Smooth muscle cell (in vitro differentiated cells): ENCODE data around the gene CD200R1. TPM values are rescaled to one million over a fixed set of nuclear protein-coding genes. Genes with fewer than 3 reads are reported as not detected.

Source experiments
- DNase-seq: peaks from one replicate; lab custom pipeline; 2025; ENCODE audit not compliant: unreplicated experiment; lab: John Stamatoyannopoulos, UW
- H2AFZ ChIP-seq: fragments of 200-600 bp; sonication (generic); 2 replicates; pipeline ENCODE4 v1.6.0; 2016; ENCODE audit warnings: antibody characterized with exemption, low read depth, mild to moderate bottlenecking
- H3F3A ChIP-seq: fragments of 200-600 bp; sonication (generic); 2 replicates; pipeline ENCODE4 v1.6.0; 2017; ENCODE audit warnings: antibody characterized with exemption, low read depth
- H3K27ac ChIP-seq: fragments of 200-600 bp; sonication (generic); 2 replicates; pipeline ENCODE4 v1.5.1; 2016; ENCODE audit warnings: low read depth, mild to moderate bottlenecking
- H3K27me3 ChIP-seq: fragments of 200-600 bp; sonication (generic); 2 replicates; pipeline ENCODE4 v1.6.1; 2016; ENCODE audit warnings: low read depth, mild to moderate bottlenecking
- H3K36me3 ChIP-seq: fragments of 200-600 bp; sonication (generic); 2 replicates; pipeline ENCODE4 v1.5.1; 2016; ENCODE audit warnings: low read depth
- H3K4me1 ChIP-seq: fragments of 200-600 bp; sonication (generic); 2 replicates; pipeline ENCODE4 v1.5.1; 2016; ENCODE audit warnings: low read depth
- H3K4me2 ChIP-seq: fragments of 200-600 bp; sonication (generic); 2 replicates; pipeline ENCODE4 v1.6.0; 2016; ENCODE audit warnings: mild to moderate bottlenecking
- H3K4me3 ChIP-seq: fragments of 200-600 bp; sonication (generic); 2 replicates; pipeline ENCODE4 v1.5.1; 2016; ENCODE audit warnings: mild to moderate bottlenecking
- H3K79me2 ChIP-seq: fragments of 200-600 bp; sonication (generic); 2 replicates; pipeline ENCODE4 v1.6.0; 2016; ENCODE audit warnings: low read depth, mild to moderate bottlenecking
- H3K9ac ChIP-seq: fragments of 200-600 bp; sonication (generic); 2 replicates; pipeline ENCODE4 v1.6.0; 2016; ENCODE audit warnings: low read depth
- H3K9me3 ChIP-seq: fragments of 200-600 bp; sonication (generic); replicated peaks from 2 replicates; pipeline ENCODE4 v1.5.1; 2016; ENCODE audit warnings: low read depth
- H4K20me1 ChIP-seq: fragments of 200-600 bp; sonication (generic); 2 replicates; pipeline ENCODE4 v1.6.0; 2016; ENCODE audit warnings: low read depth
- CTCF ChIP-seq: fragments of 200-600 bp; sonication (generic); IDR thresholded peaks from 2 replicates; pipeline ENCODE4 v1.5.1; 2017; ENCODE audit warnings: borderline replicate concordance, mild to moderate bottlenecking, antibody characterized with exemption; ENCODE audit not compliant: insufficient read depth, poor library complexity, severe bottlenecking
- WGBS: methylation state at CpG from one replicate; pipeline ENCODE4 v1.1.7; 2016; ENCODE audit warnings: low lambda C conversion rate; 5-methylcytosine and 5-hydroxymethylcytosine counted together
- polyA plus RNA-seq: library from polyadenylated mRNA; unstranded; fragments of >200 nt; fragmentation: Nextera tagmentation; extraction: Ambion mirVana; gene quantifications from 2 replicates; pipeline ENCODE4 v1.2.1, GENCODE V29; 2016
- total RNA-seq: library from RNA; depleted of rRNA; stranded (reverse); fragments of >200 nt; gene quantifications from 2 replicates; pipeline ENCODE4 v1.2.3, GENCODE V29; 2014

The CD200R1 gene
- total RNA-seq (1.1 TPM in 1 of 2 replicates, not detected in the other), polyA plus RNA-seq (not detected in 2 replicates)

DNA sequence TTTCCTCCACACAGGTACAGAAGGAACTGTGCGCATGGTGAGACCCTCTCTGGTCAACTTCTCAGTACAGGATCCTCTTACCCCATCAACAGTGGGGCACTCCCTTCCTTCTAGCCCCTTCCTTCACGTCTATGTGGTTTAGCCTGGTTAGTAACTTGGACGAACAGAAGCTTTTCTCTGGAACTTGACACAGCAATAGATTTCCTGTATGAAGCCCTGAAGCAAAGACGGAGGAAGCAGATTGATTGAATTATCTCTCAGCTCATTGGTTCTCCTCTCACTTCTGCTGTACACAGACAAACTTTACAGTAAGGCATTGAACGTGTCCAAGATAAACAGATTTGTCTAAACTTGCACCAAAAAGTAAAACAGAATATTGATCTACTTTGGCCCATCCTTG lies at the start of gene CD200R1:
Gene CD200R1, minus strand, starts transcription at position 210 of the 400 bp plus-strand sequence. CDS start 246 bp downstream, outside the sequence.
- no peaks in the 10 kb centered on the region for H3K9me3 ChIP-seq
- WGBS = 79% methylated on average over 5 of the region's 5 CpGs
- TF ChIP-seq CTCF = no peak

DNA sequence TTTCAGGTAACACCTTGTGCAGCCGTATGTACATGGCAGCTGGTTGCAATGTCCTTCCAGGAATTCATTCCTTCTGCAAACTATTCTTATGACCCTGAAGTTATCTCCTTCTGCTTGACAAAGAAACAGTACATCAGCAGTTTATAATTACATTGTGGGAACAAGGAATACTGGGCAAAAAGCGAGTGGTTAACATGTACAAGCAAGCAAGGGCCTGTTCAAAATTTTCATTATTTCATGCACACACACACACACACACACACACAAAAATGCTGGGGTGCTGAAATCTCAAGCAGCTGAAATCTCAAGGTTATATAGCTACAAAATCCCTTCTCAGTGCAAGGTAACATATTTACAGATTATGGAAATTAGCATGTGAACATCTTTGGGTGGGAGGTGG lies 46.6 kb upstream of the CD200R1 start:
- no peaks in the 10 kb centered on the region for H3K36me3 ChIP-seq
- peaks cover 8% of the 10 kb centered on the region for H3K4me1 ChIP-seq
- H3K9ac ChIP-seq = no peak overlapping the region
- no peaks in the 10 kb centered on the region for H4K20me1 ChIP-seq
- DNase-seq = no peak
- no peak for TF ChIP-seq CTCF
- no peaks in the 10 kb centered on the region for H3F3A ChIP-seq
- H3K79me2 ChIP-seq = peaks cover 26% of the 10 kb centered on the region
- no peak overlapping the region for H2AFZ ChIP-seq
- H3K4me2 ChIP-seq = no peak overlapping the region
- no peaks in the 10 kb centered on the region for H3K9me3 ChIP-seq
- H3K27ac ChIP-seq = no peak overlapping the region
- no peaks in the 10 kb centered on the region for H3K27me3 ChIP-seq
- H3K4me3 ChIP-seq = no peak overlapping the region
- 80% methylated on average over 2 of the region's 2 CpGs for WGBS

More for the DNA sequence above, at the start of gene CD200R1:
- DNase-seq = no peak
- Histone ChIP-seq H2AFZ (peak within 1 kb of the TSS; percentile 69), H3K27me3 (peaks cover 15% of the 10 kb centered on the region), H3K4me1 (no peaks in the 10 kb centered on the region), H3F3A (no peaks in the 10 kb centered on the region), H3K36me3 (no peaks in the 10 kb centered on the region), H3K4me3 (no peak within 1 kb of the TSS), H3K9ac (no peak within 1 kb of the TSS), H4K20me1 (no peaks in the 10 kb centered on the region), H3K4me2 (no peak within 1 kb of the TSS), H3K27ac (no peak within 1 kb of the TSS), H3K79me2 (no peaks in the 10 kb centered on the region)

DNA sequence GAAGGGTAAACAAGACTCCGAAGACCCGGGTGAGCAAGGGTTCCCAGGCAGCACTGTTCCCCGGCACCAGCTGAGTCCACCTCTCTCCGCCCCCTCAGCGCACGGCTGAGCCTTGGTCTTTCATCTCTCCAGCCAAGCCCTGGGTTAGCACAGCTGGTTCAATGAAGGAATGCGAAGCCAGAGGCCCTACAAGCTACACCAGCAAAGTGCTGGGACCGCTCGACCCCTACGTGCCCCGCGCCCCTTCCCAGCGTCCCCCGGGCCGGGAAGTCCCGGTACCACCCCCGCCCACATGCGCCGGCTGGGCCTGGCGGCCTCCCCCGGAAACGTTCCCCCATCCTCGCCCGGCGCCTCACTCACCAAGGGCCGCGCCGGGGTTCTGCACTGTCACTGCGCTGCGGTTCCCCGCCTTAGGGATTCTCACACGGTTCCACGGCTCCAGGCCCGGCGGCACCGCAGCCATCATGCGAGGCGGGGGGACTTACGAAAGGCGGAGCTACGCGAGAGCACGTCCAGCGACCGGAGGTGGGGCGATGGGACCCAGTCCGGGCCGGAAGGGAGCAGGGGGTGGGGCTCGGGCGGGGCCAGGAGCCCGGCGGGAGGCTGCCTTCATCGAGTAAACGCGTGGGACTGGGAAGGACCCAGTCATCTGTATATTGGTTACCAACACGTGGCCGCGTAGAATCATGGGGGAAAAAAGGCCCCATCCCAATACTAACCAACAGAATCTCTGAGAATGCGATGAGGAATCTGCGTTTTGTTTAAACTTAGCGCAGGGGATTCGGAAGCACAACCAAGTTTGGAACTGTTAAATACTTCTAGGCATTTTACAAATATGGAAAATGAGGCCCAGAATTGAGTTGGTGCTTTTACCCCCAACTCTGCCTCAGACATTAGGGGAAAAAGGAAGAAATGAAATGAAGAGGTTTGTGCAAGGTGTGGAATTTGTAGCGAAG lies 44.6 kb upstream of the CD200R1 start:
- peaks cover 44% of the 10 kb centered on the region for H3K79me2 ChIP-seq
- H3K9ac ChIP-seq = peak overlapping the region; percentile 89
- H2AFZ ChIP-seq = peak overlapping the region; percentile 89
- peaks cover 8% of the 10 kb centered on the region for H3K4me1 ChIP-seq
- no peaks in the 10 kb centered on the region for H3K9me3 ChIP-seq
- peak overlapping the region; percentile 77 for H3K4me3 ChIP-seq
- no peak for TF ChIP-seq CTCF
- no peaks in the 10 kb centered on the region for H3K27me3 ChIP-seq
- H3K4me2 ChIP-seq = peak overlapping the region; percentile 92
- peak; percentile 70 for DNase-seq
- H3F3A ChIP-seq = no peaks in the 10 kb centered on the region
- H3K27ac ChIP-seq = peak overlapping the region; percentile 85
- no peaks in the 10 kb centered on the region for H4K20me1 ChIP-seq
- WGBS = 4% methylated on average over 60 of the region's 63 CpGs
- no peaks in the 10 kb centered on the region for H3K36me3 ChIP-seq
